Measurements from ENCODE around the gene IL13RA2.

DNA sequence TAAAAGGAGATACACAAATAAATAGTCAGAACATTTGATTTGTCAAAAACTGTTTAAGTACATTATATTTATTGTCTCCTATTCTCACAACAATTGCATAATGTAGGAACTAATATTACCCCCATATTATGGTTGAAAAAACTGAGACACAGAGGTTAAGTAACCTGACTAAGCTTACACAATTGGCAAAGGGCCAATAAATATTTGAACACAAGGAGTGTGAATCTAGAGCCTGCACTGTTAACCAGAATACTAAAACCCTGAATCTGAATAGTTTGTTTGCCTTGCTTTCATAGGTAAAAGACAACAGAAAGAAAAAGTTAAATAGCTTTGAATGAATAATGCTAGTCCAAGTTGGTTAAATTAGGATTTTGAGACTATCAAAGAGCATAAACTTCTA lies 55.2 kb downstream of the IL13RA2 start:
- no peak for TF ChIP-seq ZNF616 (CRISPR knock-in tag; IDR thresholded peaks at IDR 0.05; ENCODE audit: low read depth)
- TF ChIP-seq ZNF136 (CRISPR knock-in tag; IDR thresholded peaks at IDR 0.05; ENCODE audit: low read depth), result no peak
- TF ChIP-seq SMAD1 (CRISPR knock-in tag; IDR thresholded peaks at IDR 0.05; ENCODE audit: borderline replicate concordance, low read depth), result no peak
- no peak for TF ChIP-seq MEIS1 (CRISPR knock-in tag; IDR thresholded peaks at IDR 0.05; ENCODE audit: borderline replicate concordance)
- TF ChIP-seq, protein P1, sequence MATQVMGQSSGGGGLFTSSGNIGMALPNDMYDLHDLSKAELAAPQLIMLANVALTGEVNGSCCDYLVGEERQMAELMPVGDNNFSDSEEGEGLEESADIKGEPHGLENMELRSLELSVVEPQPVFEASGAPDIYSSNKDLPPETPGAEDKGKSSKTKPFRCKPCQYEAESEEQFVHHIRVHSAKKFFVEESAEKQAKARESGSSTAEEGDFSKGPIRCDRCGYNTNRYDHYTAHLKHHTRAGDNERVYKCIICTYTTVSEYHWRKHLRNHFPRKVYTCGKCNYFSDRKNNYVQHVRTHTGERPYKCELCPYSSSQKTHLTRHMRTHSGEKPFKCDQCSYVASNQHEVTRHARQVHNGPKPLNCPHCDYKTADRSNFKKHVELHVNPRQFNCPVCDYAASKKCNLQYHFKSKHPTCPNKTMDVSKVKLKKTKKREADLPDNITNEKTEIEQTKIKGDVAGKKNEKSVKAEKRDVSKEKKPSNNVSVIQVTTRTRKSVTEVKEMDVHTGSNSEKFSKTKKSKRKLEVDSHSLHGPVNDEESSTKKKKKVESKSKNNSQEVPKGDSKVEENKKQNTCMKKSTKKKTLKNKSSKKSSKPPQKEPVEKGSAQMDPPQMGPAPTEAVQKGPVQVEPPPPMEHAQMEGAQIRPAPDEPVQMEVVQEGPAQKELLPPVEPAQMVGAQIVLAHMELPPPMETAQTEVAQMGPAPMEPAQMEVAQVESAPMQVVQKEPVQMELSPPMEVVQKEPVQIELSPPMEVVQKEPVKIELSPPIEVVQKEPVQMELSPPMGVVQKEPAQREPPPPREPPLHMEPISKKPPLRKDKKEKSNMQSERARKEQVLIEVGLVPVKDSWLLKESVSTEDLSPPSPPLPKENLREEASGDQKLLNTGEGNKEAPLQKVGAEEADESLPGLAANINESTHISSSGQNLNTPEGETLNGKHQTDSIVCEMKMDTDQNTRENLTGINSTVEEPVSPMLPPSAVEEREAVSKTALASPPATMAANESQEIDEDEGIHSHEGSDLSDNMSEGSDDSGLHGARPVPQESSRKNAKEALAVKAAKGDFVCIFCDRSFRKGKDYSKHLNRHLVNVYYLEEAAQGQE (IDR thresholded peaks at IDR 0.05; ENCODE audit: borderline replicate concordance in 1 of 2, low read depth in 1 of 2, low read length in 2 of 2), result no peak
- no peak for TF ChIP-seq GABPA (IDR thresholded peaks at IDR 0.05; ENCODE audit: low read depth, low read length)
- TF ChIP-seq GABPA (CRISPR knock-in tag; IDR thresholded peaks at IDR 0.05; ENCODE audit: low read depth), result no peak
- TF ChIP-seq CBX5 (CRISPR knock-in tag; IDR thresholded peaks at IDR 0.05; ENCODE audit: borderline replicate concordance), result no peak
- no peak for TF ChIP-seq POLR2A (IDR thresholded peaks at IDR 0.05; ENCODE audit: insufficient read depth in 1 of 2, low read depth in 2 of 2, low read length in 2 of 2)
- TF ChIP-seq, protein P2, sequence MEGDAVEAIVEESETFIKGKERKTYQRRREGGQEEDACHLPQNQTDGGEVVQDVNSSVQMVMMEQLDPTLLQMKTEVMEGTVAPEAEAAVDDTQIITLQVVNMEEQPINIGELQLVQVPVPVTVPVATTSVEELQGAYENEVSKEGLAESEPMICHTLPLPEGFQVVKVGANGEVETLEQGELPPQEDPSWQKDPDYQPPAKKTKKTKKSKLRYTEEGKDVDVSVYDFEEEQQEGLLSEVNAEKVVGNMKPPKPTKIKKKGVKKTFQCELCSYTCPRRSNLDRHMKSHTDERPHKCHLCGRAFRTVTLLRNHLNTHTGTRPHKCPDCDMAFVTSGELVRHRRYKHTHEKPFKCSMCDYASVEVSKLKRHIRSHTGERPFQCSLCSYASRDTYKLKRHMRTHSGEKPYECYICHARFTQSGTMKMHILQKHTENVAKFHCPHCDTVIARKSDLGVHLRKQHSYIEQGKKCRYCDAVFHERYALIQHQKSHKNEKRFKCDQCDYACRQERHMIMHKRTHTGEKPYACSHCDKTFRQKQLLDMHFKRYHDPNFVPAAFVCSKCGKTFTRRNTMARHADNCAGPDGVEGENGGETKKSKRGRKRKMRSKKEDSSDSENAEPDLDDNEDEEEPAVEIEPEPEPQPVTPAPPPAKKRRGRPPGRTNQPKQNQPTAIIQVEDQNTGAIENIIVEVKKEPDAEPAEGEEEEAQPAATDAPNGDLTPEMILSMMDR (CRISPR knock-in tag; IDR thresholded peaks at IDR 0.05), result no peak
- no peak for TF ChIP-seq TOPORS (CRISPR knock-in tag; IDR thresholded peaks at IDR 0.05)
- no peak for TF ChIP-seq RARA (CRISPR knock-in tag; IDR thresholded peaks at IDR 0.05)
- no peak for TF ChIP-seq SP1 (IDR thresholded peaks at IDR 0.05)
- no peak for TF ChIP-seq SP1 (CRISPR knock-in tag; IDR thresholded peaks at IDR 0.05)
- TF ChIP-seq IKZF4 (CRISPR knock-in tag; IDR thresholded peaks at IDR 0.05; ENCODE audit: borderline replicate concordance, low read depth, not compliant biosample characterization), result no peak
